ENCODE results near the gene FRMD4A.
"Not testable (repeated sequence)": the region's sequence is repeated elsewhere in the genome, so short reads cannot be mapped to it uniquely, and the experiment has no call there.

FRMD4A gene

GRCh38 chr10:13790196-13790595 lies 540.5 kb downstream of the FRMD4A start:
- H3K27ac ChIP-seq, result no peak overlapping the region
- TF ChIP-seq ZFX (IDR thresholded peaks at IDR 0.05; ENCODE audit: borderline replicate concordance) (no peak), CTCF (IDR thresholded peaks at IDR 0.05) (no peak)

GRCh38 chr10:13789448-13789829 lies 541.3 kb downstream of the FRMD4A start:
- TF ChIP-seq CTCF (IDR thresholded peaks at IDR 0.05) (no peak), ZFX (IDR thresholded peaks at IDR 0.05; ENCODE audit: borderline replicate concordance) (no peak)
- H3K27ac ChIP-seq, result no peak overlapping the region

- TF ChIP-seq CTCF (IDR thresholded peaks at IDR 0.05), result no peak
- TF ChIP-seq ZFX (IDR thresholded peaks at IDR 0.05; ENCODE audit: borderline replicate concordance), result no peak
- no peak overlapping the region for H3K27ac ChIP-seq
Measured at GRCh38 chr10:13788711-13789447, 541.8 kb downstream of the FRMD4A start.

GRCh38 chr10:13788320-13788600 lies 542.5 kb downstream of the FRMD4A start:
- H3K27ac ChIP-seq, result no peak overlapping the region

GRCh38 chr10:13787015-13787421 lies 543.7 kb downstream of the FRMD4A start:
- no peak overlapping the region for H3K27ac ChIP-seq
- no peak for TF ChIP-seq CTCF (IDR thresholded peaks at IDR 0.05)
- TF ChIP-seq ZFX (IDR thresholded peaks at IDR 0.05; ENCODE audit: borderline replicate concordance), result no peak

More at GRCh38 chr10:13788320-13788600, 542.5 kb downstream of the FRMD4A start:
- TF ChIP-seq ZFX (IDR thresholded peaks at IDR 0.05; ENCODE audit: borderline replicate concordance) (no peak), CTCF (IDR thresholded peaks at IDR 0.05) (no peak)

GRCh38 chr10:13784067-13784466 lies 546.7 kb downstream of the FRMD4A start:
- no peak overlapping the region for H3K27ac ChIP-seq
- no peak for TF ChIP-seq ZFX (IDR thresholded peaks at IDR 0.05; ENCODE audit: borderline replicate concordance)
- TF ChIP-seq CTCF (IDR thresholded peaks at IDR 0.05), result 0 out of 2 replicates have a peak, but pooled peaks have one; percentile 12

GRCh38 chr10:13779748-13780147 lies 551.0 kb downstream of the FRMD4A start:
- TF ChIP-seq CTCF (IDR thresholded peaks at IDR 0.05), result no peak
- TF ChIP-seq ZFX (IDR thresholded peaks at IDR 0.05; ENCODE audit: borderline replicate concordance), result no peak
- H3K27ac ChIP-seq, result no peak overlapping the region

GRCh38 chr10:13778693-13778960 lies 552.1 kb downstream of the FRMD4A start:
- not testable (repeated sequence) for H3K27ac ChIP-seq
